Measurements from ENCODE around the gene TFDP2. TPM values are rescaled to one million over a fixed set of nuclear protein-coding genes. Genes with fewer than 3 reads are reported as not detected.

TFDP2 gene
- total RNA-seq, 4 donors from 2014 or later: 38.0 to 95.4 (median 65.4) TPM

GRCh38 chr3:142029791-142030190 is 119.6 kb downstream of the TFDP2 start:
- TF ChIP-seq POLR2A (IDR thresholded peaks at IDR 0.05): no peak
- TF ChIP-seq CTCF (IDR thresholded peaks at IDR 0.05): no peak
- Histone ChIP-seq H3K9me3 (no peaks in the 10 kb centered on the region), H3K27me3 (no peaks in the 10 kb centered on the region), H3K27ac (peak overlapping the region in 1 of 4 donors; percentile 17), H3K4me3 (no peak overlapping the region), H3K4me1 (no peaks in the 10 kb centered on the region), H3K36me3 (no peaks in the 10 kb centered on the region)
- no peak for DNase-seq

GRCh38 chr3:142029052-142029642 is 120.2 kb downstream of the TFDP2 start:
- H3K9me3 ChIP-seq: no peaks in the 10 kb centered on the region
- H3K27ac ChIP-seq: no peak overlapping the region

GRCh38 chr3:142028243-142028777 is 121.0 kb downstream of the TFDP2 start:
- peak in 1 of 3 donors; percentile 22 for DNase-seq
- Histone ChIP-seq H3K27ac (peak overlapping the region in 2 of 4 donors; percentile 26 to 32), H3K27me3 (no peaks in the 10 kb centered on the region), H3K4me3 (peak overlapping the region; percentile 28 to 56 (median 39)), H3K9me3 (no peaks in the 10 kb centered on the region), H3K36me3 (no peaks in the 10 kb centered on the region), H3K4me1 (no peaks in the 10 kb centered on the region)
- no peak for TF ChIP-seq POLR2A (IDR thresholded peaks at IDR 0.05)
- TF ChIP-seq CTCF (IDR thresholded peaks at IDR 0.05): peak in 3 of 6 experiments; percentile 23 to 48 (median 38)

More at GRCh38 chr3:142029052-142029642, 120.2 kb downstream of the TFDP2 start:
- Histone ChIP-seq H3K4me3 (no peak overlapping the region), H3K4me1 (no peaks in the 10 kb centered on the region), H3K27me3 (no peaks in the 10 kb centered on the region), H3K36me3 (no peaks in the 10 kb centered on the region)
- DNase-seq: no peak
- no peak for TF ChIP-seq CTCF (IDR thresholded peaks at IDR 0.05)
- no peak for TF ChIP-seq POLR2A (IDR thresholded peaks at IDR 0.05)

DNA sequence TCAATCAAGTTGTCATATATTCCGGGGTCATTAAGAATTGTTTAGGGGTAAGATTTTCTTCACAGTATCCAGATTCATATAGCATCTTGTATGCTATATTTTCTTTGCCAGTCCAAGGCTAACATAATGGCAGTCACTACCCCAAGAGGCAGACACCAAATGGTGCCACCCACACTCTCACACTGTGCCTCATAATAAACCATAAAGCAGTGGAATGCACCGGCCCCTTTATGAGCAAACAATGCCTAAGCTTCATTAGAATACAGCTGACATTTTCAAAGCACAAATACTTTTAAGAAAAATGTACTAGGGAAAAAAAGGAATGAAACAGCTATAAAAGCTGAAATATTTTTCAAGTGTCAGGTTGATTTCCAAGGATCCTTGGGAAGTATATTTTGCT is 121.6 kb downstream of the TFDP2 start:
- Histone ChIP-seq H3K4me1 (no peaks in the 10 kb centered on the region), H3K4me3 (peak overlapping the region; percentile 28 to 56 (median 39)), H3K9me3 (no peaks in the 10 kb centered on the region), H3K27me3 (no peaks in the 10 kb centered on the region), H3K27ac (peak overlapping the region in 2 of 4 donors; percentile 26 to 32), H3K36me3 (no peaks in the 10 kb centered on the region)
- TF ChIP-seq CTCF (IDR thresholded peaks at IDR 0.05) (peak in 1 of 6 experiments; percentile 3), POLR2A (IDR thresholded peaks at IDR 0.05) (no peak)
- peak in 1 of 3 donors; percentile 54 for DNase-seq

GRCh38 chr3:142027300-142027699 is 122.0 kb downstream of the TFDP2 start:
- no peak for TF ChIP-seq POLR2A (IDR thresholded peaks at IDR 0.05)
- TF ChIP-seq CTCF (IDR thresholded peaks at IDR 0.05): no peak
- H3K9me3 ChIP-seq: no peaks in the 10 kb centered on the region
- H3K27ac ChIP-seq: peak overlapping the region in 1 of 4 donors; percentile 26
- DNase-seq: no peak
- H3K36me3 ChIP-seq: no peaks in the 10 kb centered on the region
- H3K27me3 ChIP-seq: no peaks in the 10 kb centered on the region
- peak overlapping the region in 2 of 4 donors; percentile 48 to 56 for H3K4me3 ChIP-seq
- H3K4me1 ChIP-seq: no peaks in the 10 kb centered on the region
